Activated naive CD4-positive, alpha-beta T cell treated with anti-CD3 and anti-CD28 coated beads, Interleukin-2, amount 10 ng/mL, durations not matched to agents 7 days and 5 days (primary cell): ENCODE data around the gene ANTXRL.
"Not testable (repeated sequence)": the region's sequence is repeated elsewhere in the genome, so short reads cannot be mapped to it uniquely, and the experiment has no call there.

ENCODE experiments used
- CTCF ChIA-PET: fragments of 350-600 bp; sonication (Branson Sonifier 250); formaldehyde crosslinking; loops from one replicate; lab custom pipeline; 2021; ENCODE audit warnings: antibody characterized with exemption; lab: Charles Lee
- DNase-seq: peaks from one replicate; pipeline ENCODE4 v3.0.0-alpha.2; 2020
- H3K27ac Mint-ChIP-seq: one replicate; pipeline ENCODE4 v1.8.0; 2021; ENCODE audit warnings: mild to moderate bottlenecking, moderate library complexity, mixed read lengths
- H3K27me3 Mint-ChIP-seq: one replicate; pipeline ENCODE4 v1.8.0; 2021; ENCODE audit warnings: mild to moderate bottlenecking, mixed read lengths
- H3K36me3 Mint-ChIP-seq: one replicate; pipeline ENCODE4 v1.8.0; 2021; ENCODE audit warnings: mixed read lengths
- H3K4me1 Mint-ChIP-seq: one replicate; pipeline ENCODE4 v1.8.0; 2021; ENCODE audit warnings: mixed read lengths
- H3K4me3 Mint-ChIP-seq: one replicate; pipeline ENCODE4 v1.8.0; 2021; ENCODE audit warnings: mild to moderate bottlenecking, moderate library complexity, mixed read lengths
- H3K9me3 Mint-ChIP-seq: one replicate; pipeline ENCODE4 v1.8.0; 2021; ENCODE audit warnings: mixed read lengths

ANTXRL gene

DNA sequence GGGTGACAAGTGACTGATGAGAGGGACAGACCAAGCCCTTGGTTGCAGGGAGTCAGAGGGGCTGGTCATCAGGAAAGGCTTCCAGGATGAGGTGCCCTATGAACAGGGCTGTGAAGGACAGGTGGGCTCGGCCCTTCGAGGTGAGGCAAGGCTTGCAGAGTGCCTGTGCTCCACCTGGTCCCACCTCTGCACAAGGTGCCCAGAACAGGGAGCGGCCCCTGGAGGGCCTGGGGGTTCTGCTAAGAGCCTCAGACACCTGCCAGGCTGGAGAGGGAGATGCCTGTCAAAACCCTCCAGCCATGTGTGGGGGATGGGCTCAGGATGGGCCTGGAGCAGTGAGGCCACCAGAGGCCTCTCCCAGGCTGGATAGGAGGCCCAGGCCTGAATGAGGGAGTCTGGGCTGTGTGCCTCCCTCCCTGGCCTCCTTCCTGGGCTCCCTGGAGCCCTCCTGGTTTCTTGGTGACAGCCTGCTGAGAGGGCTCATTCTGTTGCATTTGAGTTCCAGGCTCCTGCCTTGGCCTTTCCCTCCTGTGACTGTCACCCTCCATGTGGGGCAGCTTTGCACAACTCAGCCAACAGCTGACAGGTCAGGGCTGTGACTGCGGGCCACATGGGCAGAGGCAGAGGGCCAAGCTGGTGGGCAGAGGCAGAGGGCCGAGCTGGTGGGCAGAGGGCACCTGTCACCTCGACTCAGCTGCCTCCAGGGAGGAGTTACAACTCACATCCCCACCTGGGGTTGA lies 21.1 kb upstream of the ANTXRL start:
- H3K27ac Mint-ChIP-seq, DNase-seq, CTCF ChIA-PET, H3K27me3 Mint-ChIP-seq, H3K9me3 Mint-ChIP-seq: not testable (repeated sequence)
- peaks cover 23% of the 10 kb centered on the region for H3K4me1 Mint-ChIP-seq
- peak overlapping the region; percentile 13 for H3K4me3 Mint-ChIP-seq
- peaks cover 16% of the 10 kb centered on the region for H3K36me3 Mint-ChIP-seq

DNA sequence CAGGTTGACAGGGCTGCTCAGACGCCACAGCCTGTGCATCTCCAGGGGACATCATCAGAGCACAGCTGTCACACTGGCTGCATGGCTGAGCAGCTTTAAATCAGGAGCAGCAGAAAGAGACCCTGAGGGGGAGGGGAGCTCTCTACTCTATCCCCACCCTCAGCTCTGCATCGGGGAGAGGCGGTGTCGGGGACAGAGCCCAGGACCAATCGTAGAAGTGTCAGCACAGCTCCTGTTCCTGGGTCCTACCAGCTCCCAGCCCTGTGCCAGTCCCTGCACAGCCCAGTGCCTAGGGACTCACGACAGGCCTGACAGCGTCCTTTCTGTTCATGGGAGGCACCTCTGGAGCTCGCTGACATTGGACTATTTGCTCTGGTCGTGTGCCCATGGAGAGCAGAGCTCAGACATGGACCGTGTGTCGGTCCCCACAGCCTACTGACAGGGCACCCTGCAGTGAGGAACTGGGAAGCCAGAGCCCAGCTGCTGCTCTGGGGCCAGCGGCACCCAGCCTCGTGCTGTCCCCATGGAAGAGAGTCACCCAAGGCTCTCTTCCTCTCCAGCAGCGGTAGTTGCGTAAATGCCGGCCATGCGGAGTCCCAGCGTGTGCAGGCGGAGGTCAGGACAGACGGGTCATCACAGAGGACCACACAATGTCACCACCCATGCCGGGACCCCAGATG lies 20.4 kb upstream of the ANTXRL start:
- Mint-ChIP-seq H3K4me3 (peak overlapping the region; percentile 13), H3K36me3 (peaks cover 9% of the 10 kb centered on the region), H3K9me3 (no peaks in the 10 kb centered on the region), H3K27me3 (no peaks in the 10 kb centered on the region), H3K27ac (peak overlapping the region; percentile 13), H3K4me1 (peaks cover 28% of the 10 kb centered on the region)
- CTCF ChIA-PET = no interaction called here
- DNase-seq = no peak

DNA sequence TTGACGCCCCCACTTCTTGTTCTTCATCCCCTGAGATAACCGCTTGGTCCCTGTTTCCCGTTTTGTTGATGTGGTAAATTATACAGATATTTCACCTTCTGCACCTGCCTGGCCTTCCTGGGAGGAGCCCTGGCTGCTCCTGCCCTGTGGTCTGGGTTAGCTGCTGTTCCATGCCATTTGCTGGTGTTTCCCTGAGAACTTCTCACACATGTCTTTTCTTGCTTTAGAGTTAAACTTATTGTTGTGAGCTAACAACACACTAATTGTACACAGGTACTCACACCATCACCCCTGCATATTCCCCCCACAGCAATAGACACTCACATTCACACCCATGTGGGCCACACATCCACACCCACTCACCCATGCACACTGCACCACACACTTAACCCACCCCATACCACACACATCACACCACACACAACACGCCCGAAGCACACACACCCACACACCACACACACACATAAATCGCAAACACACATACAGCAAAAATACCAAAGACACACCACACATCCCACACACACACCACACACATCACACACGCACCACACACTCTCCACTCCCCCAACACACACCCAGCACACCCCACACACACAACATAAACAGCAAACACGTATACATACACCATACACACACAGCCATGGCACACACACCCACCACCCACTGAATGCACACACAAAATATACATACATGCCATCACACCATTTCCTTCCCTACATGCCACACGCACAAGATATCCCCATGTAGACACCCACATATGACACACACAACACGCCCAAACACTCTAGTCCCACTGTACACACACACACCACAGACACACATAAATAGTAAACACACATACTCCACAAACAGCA lies 19.4 kb upstream of the ANTXRL start:
- Mint-ChIP-seq H3K36me3 (peaks cover 4% of the 10 kb centered on the region), H3K27ac (no peak overlapping the region), H3K4me1 (peaks cover 35% of the 10 kb centered on the region), H3K27me3 (no peaks in the 10 kb centered on the region), H3K4me3 (no peak overlapping the region), H3K9me3 (no peaks in the 10 kb centered on the region)
- CTCF ChIA-PET = no interaction called here
- DNase-seq = no peak

DNA sequence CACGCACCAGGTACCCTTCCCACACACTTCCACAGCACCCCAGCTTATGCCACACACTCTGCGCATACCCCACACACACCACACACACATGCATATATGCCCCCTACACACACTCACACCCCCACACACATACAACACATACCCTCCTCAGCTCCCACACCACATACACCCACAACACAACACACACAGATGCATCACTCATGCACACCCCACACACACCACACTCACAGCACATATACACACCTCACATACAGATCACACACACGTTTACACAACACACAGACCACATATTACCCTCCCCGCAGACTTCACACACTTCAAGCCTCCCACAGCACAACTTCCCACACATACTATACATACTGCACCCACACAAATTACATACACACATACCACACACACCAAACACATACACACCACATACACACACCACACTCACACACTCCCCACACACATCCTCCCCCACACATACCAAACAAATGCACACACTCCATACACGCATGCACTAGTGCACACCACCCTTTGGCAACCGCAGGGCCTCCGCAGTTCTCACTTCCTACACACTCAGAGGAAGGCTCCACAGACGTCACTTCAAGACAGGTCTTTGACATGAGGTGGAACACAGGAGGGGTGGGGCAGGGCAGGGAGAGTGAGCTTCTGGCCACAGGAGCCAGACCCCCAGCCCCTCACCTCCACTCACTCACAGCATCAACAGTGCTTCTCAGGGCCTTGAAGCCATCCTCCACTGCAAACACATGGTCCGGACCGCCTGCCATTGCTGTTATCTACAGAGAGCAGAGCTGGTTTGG lies 18.5 kb upstream of the ANTXRL start:
- Mint-ChIP-seq H3K27me3 (peaks cover 3% of the 10 kb centered on the region), H3K4me1 (peaks cover 45% of the 10 kb centered on the region), H3K36me3 (peaks cover 4% of the 10 kb centered on the region), H3K9me3 (no peaks in the 10 kb centered on the region), H3K27ac (no peak overlapping the region), H3K4me3 (no peak overlapping the region)
- DNase-seq = peak; percentile 77
- CTCF ChIA-PET = interaction anchor here (0.8 to 2.0 kb wide), 3 partner anchors 12 to 236 kb away, joined by 3 to 6 read pairs (median 3); no protein-coding TSS in a partner anchor

DNA sequence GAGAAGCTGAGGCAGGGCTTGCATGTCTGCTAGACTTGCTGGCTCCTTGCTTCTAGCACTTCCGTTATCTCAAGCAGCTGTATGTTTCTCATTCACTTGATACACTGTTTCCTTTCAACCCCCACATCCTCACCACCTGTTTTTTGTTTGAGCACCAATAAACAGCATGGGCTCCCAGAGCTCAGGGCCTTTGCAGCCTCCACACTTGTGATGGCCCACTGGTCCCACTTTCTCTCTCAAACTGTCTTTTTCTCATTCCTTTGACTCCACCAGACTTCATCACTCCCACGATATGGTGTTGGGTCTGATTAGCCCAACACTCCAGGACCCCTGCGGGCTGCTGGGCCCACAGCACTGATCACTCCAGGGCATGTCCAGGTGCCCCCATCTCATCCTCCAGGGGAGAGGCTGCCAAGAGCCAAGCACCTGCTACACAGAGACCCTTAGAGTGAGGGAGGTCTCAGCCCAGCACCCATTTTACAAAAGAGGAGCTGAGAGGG lies 17.2 kb upstream of the ANTXRL start:
- CTCF ChIA-PET = interaction anchor here (1.0 to 2.0 kb wide), 4 partner anchors 15 to 238 kb away, joined by 3 to 6 read pairs (median 4); no protein-coding TSS in a partner anchor
- DNase-seq = peak; percentile 69
- peaks cover 14% of the 10 kb centered on the region for H3K27me3 Mint-ChIP-seq
- H3K36me3 Mint-ChIP-seq, H3K4me3 Mint-ChIP-seq, H3K9me3 Mint-ChIP-seq, H3K27ac Mint-ChIP-seq: not testable (repeated sequence)
- H3K4me1 Mint-ChIP-seq = peaks cover 50% of the 10 kb centered on the region

DNA sequence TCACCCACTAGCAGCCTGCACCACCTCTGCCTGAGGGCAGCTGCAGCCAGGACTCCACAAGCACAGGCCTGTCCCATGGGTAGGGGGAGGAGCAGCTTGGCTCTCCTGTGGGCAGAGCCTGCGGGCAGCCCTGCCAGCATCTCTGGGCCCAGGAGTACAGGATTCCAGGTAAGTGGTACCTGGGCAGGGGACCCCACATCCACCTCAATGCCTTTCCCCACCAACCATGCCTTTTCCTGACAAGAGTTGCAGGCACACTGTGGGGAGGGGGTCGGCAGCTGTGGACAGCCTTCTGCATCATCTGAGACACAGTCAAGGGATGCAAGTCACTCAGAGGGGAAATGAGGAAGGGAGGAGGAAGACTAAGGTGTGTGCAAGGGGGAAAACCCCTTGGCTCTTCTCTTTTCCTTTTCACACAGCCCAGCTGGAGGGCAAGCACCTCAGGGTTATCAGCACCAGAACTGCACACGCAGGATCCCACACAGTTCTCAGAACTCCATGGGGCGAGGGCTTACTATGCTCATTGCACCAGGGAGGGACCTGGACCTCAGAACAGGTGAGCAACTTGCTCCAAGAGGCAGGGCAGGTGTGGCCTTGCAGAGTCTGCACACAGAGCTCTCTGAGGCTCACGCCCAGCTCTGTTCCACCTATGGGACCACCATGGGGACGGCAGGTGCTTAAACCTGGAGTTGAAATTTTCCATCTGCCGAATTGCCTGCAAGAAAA lies 16.5 kb upstream of the ANTXRL start:
- no peak overlapping the region for H3K27ac Mint-ChIP-seq
- peaks cover 4% of the 10 kb centered on the region for H3K36me3 Mint-ChIP-seq
- peak overlapping the region; percentile 18 for H3K4me3 Mint-ChIP-seq
- peak; percentile 20 for DNase-seq
- no peaks in the 10 kb centered on the region for H3K9me3 Mint-ChIP-seq
- CTCF ChIA-PET = interaction anchor here (1.0 to 2.0 kb wide), 2 partner anchors 15 to 41 kb away, joined by 6 read pairs; no protein-coding TSS in a partner anchor
- peaks cover 45% of the 10 kb centered on the region for H3K4me1 Mint-ChIP-seq
- H3K27me3 Mint-ChIP-seq = peaks cover 18% of the 10 kb centered on the region

DNA sequence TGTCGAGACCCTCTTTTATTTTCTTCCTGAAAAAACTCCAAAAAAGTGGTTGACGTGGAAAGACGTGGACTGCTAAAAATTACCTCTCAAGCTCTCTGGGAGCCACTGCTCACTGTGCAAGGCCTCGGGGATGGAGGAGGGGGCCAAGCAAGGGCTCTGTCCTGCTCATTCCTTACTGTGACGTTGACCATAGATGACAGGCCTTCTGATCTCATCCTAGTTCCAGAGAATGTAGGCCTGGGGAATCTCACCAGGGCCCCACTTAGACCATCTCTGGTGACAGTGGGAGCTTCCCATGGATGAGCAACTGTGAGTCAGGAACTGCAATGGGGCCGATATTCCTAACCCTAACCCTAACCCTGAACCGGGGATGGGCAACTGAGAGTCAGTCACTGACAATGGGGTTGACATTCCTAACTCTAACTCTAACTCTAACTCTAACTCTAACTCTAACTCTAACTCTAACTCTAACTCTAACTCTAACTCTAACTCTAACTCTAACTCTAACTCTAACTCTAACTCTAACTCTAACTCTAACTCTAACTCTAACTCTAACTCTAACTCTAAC lies 15.8 kb upstream of the ANTXRL start:
- H3K4me3 Mint-ChIP-seq, H3K36me3 Mint-ChIP-seq, CTCF ChIA-PET, H3K9me3 Mint-ChIP-seq, DNase-seq, H3K27ac Mint-ChIP-seq: not testable (repeated sequence)
- Mint-ChIP-seq H3K27me3 (peaks cover 18% of the 10 kb centered on the region), H3K4me1 (peaks cover 43% of the 10 kb centered on the region)

DNA sequence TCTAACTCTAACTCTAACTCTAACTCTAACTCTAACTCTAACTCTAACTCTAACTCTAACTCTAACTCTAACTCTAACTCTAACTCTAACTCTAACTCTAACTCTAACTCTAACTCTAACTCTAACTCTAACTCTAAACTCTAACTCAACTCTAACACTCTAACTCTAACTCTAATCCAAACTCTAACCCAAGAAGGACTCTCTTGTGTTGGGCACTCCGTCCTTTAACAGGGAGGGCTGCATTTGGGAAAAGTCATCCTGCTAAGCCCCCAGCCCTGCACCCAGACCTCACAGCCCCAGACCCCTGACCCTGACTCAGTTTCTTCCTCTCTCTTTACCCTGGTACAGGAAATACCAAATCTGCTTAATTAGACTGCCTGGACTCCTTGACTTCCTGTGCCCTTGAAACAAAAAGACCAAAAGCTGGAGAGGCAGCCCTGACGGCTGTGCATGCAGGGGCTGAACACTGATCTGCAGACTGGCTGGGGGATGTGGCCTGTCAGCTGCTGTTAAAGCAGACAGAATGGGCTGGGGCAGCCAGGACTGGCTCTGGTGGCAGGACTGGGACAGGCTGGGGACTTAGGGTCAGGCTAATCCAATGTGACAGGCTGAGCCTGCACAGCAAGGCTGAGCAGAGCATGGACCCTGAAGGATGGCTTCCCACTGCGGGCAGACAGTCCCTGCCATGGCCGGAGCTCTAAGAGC lies 14.8 kb upstream of the ANTXRL start:
- H3K4me1 Mint-ChIP-seq = peaks cover 40% of the 10 kb centered on the region
- H3K4me3 Mint-ChIP-seq, H3K9me3 Mint-ChIP-seq, CTCF ChIA-PET, H3K36me3 Mint-ChIP-seq: not testable (repeated sequence)
- DNase-seq = peak; percentile 41
- peaks cover 18% of the 10 kb centered on the region for H3K27me3 Mint-ChIP-seq
- peak overlapping the region; percentile 86 for H3K27ac Mint-ChIP-seq

DNA sequence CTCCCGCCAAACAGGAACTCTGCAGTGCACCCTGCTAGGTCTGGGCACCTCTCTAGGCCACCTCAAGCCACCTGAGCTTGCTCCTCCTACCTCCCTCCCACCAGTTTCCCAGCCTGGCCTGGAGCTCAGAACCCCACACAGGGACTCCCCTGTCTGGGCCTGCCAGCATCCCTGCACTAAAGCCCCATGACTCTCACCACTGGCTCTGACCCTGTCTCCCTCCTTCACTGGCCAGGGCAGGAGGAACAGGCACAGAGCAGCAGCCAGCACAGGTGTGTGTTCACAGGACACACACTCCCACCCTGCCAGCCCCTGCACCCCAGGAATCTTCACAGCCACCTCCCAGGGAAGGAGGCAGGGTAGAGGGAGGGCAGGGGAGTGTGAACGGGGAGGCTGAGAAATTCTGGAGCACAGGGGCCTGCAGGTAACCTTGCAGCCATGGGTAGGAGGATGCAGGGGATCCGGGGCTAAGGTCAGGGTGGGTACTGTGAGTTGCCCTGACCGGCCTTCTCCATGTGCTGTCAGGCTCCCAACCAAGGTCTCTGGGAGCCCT lies 13.9 kb upstream of the ANTXRL start:
- Mint-ChIP-seq H3K36me3 (no peaks in the 10 kb centered on the region), H3K27me3 (peaks cover 18% of the 10 kb centered on the region), H3K27ac (peak overlapping the region; percentile 86), H3K9me3 (no peaks in the 10 kb centered on the region), H3K4me3 (no peak overlapping the region), H3K4me1 (peaks cover 40% of the 10 kb centered on the region)
- DNase-seq = no peak
- CTCF ChIA-PET = interaction anchor here (0.9 kb wide), 1 partner anchor 53 kb away, joined by 4 read pairs; no protein-coding TSS in a partner anchor

DNA sequence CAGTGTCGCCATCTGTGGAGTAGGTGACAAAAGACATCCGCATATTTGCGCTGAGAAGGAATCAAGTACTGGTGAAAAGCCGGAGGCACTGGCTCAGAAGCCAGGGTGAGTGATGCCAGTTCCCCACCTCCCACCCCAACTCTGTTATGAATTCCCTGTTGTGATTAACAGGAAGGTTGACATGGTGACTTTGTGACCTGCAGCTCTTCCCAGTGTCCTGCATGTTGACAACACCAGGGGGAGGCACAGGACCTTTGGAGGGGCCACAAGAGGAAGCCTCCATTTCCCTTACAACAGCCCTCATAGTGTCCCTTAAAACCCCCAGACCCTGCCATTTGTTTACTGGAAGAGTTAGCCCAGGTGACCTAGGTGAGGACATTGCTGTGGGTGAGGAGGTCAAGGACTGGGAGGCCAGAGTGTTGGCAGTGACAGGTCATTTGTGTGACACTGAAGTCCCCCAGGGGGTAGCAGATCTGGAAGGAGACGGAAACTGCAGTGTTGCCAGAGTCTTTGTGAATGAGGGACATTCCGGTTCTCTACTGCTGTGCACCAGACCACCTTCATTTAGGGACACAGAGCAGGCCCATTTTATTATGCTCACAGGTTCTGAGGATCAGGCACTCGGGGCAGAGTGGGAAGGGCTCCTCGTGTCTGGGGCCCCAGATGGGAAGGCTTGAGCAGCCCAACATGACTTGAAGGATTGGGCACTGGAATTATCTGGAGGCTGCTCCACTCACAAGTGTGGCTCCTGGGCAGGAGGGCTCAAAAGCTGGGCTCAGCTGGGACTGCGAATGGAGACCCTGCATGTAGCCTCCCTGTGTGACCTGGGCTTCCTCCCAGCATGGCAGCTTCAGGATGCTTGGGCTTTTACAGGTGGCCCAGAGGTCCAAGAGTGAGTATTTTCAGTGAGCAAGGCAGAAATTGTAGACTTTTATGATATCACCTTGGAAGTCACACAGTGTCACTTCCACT lies 13.0 kb upstream of the ANTXRL start:
- Mint-ChIP-seq H3K9me3 (no peaks in the 10 kb centered on the region), H3K27me3 (peaks cover 24% of the 10 kb centered on the region), H3K36me3 (no peaks in the 10 kb centered on the region), H3K4me1 (peaks cover 40% of the 10 kb centered on the region), H3K4me3 (no peak overlapping the region), H3K27ac (peak overlapping the region; percentile 34)
- peak; percentile 38 for DNase-seq
- CTCF ChIA-PET = interaction anchor here (0.9 kb wide), 1 partner anchor 52 kb away, joined by 4 read pairs; no protein-coding TSS in a partner anchor

DNA sequence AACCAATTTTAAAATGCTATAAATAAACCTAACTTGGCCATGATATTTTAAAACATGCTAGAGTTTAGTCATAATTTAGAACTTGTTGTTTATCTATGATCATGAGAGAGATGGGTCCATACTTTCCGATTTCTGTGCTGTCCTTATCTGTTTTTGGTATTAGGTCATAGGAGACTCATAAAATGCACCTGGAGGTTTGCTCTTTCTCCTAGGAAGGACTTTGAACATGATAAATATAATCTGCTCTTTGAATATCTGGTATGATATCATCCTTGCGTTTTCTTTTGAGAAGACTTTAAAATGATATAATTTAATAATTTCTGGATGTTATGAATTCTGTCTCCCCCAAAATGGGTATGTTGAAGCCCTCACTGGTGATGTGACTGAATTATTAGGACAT lies 9.0 kb upstream of the ANTXRL start:
- peaks cover 43% of the 10 kb centered on the region for H3K27me3 Mint-ChIP-seq
- H3K4me1 Mint-ChIP-seq = peaks cover 17% of the 10 kb centered on the region
- CTCF ChIA-PET = no interaction called here
- DNase-seq = no peak
- no peak overlapping the region for H3K4me3 Mint-ChIP-seq
- no peaks in the 10 kb centered on the region for H3K9me3 Mint-ChIP-seq
- H3K27ac Mint-ChIP-seq = no peak overlapping the region
- no peaks in the 10 kb centered on the region for H3K36me3 Mint-ChIP-seq
